ENCODE data around the gene OR52N5.

Gene OR52N5

GRCh38 chr11:5808500-5809121 lies 25.5 kb upstream of the OR52N5 start, which contains the start of gene OR52N2:
Gene OR52N2 (plus strand): TSS chr11:5808924. CDS start chr11:5820336, 11,412 bp downstream.
- TF ChIP-seq CTCF (IDR thresholded peaks at IDR 0.05; ENCODE audit: insufficient read depth, low read length, poor library complexity, severe bottlenecking) = peak; percentile 86
- no peak for TF ChIP-seq EZH2phosphoT487 (conservative IDR thresholded peaks at IDR 0.05; ENCODE audit: low read length)
- Histone ChIP-seq H3K9me3 (ENCODE audit: insufficient read depth, low read length) (no peaks in the 10 kb centered on the region), H2AFZ (ENCODE audit: low read depth, low read length, severe bottlenecking) (no peak within 1 kb of the TSS), H3K9ac (ENCODE audit: low read length) (no peak within 1 kb of the TSS), H3K27ac (ENCODE audit: low read depth, low read length) (no peak within 1 kb of the TSS), H3K27me3 (ENCODE audit: low read length) (no peaks in the 10 kb centered on the region), H3K4me3 (ENCODE audit: insufficient read depth, low read length, poor library complexity, severe bottlenecking) (no peak within 1 kb of the TSS), H4K20me1 (ENCODE audit: low read depth, low read length) (no peaks in the 10 kb centered on the region), H3F3A (ENCODE audit: insufficient read depth) (no peaks in the 10 kb centered on the region), H3K4me2 (ENCODE audit: low read depth, low read length, poor library complexity, severe bottlenecking) (no peak within 1 kb of the TSS), H3K79me2 (ENCODE audit: insufficient read depth, low read length) (no peaks in the 10 kb centered on the region), H3K36me3 (ENCODE audit: low read length) (no peaks in the 10 kb centered on the region), H3K9me2 (replicated peaks; ENCODE audit: insufficient read depth, low read length) (no peaks in the 10 kb centered on the region)

GRCh38 chr11:5807580-5807979 lies 24.4 kb upstream of the OR52N5 start:
- H3F3A ChIP-seq (ENCODE audit: insufficient read depth) = no peaks in the 10 kb centered on the region
- no peaks in the 10 kb centered on the region for H4K20me1 ChIP-seq (ENCODE audit: low read depth, low read length)
- no peak overlapping the region for H3K4me3 ChIP-seq (ENCODE audit: insufficient read depth, low read length, poor library complexity, severe bottlenecking)
- H2AFZ ChIP-seq (ENCODE audit: low read depth, low read length, severe bottlenecking) = no peak overlapping the region
- no peaks in the 10 kb centered on the region for H3K79me2 ChIP-seq (ENCODE audit: insufficient read depth, low read length)
- H3K4me2 ChIP-seq (ENCODE audit: low read depth, low read length, poor library complexity, severe bottlenecking) = no peak overlapping the region
- H3K9me2 ChIP-seq (replicated peaks; ENCODE audit: insufficient read depth, low read length) = no peaks in the 10 kb centered on the region
- no peak overlapping the region for H3K9ac ChIP-seq (ENCODE audit: low read length)
- H3K27ac ChIP-seq (ENCODE audit: low read depth, low read length) = no peak overlapping the region
- H3K27me3 ChIP-seq (ENCODE audit: low read length) = no peaks in the 10 kb centered on the region
- no peaks in the 10 kb centered on the region for H3K9me3 ChIP-seq (ENCODE audit: insufficient read depth, low read length)
- no peaks in the 10 kb centered on the region for H3K36me3 ChIP-seq (ENCODE audit: low read length)
- no peak for TF ChIP-seq EZH2phosphoT487 (conservative IDR thresholded peaks at IDR 0.05; ENCODE audit: low read length)
- TF ChIP-seq CTCF (IDR thresholded peaks at IDR 0.05; ENCODE audit: insufficient read depth, low read length, poor library complexity, severe bottlenecking) = no peak

- Histone ChIP-seq H3K36me3 (ENCODE audit: low read length) (no peaks in the 10 kb centered on the region), H4K20me1 (ENCODE audit: low read depth, low read length) (no peaks in the 10 kb centered on the region), H3K27ac (ENCODE audit: low read depth, low read length) (no peak overlapping the region), H3K79me2 (ENCODE audit: insufficient read depth, low read length) (no peaks in the 10 kb centered on the region), H3K9me2 (replicated peaks; ENCODE audit: insufficient read depth, low read length) (no peaks in the 10 kb centered on the region), H3K9me3 (ENCODE audit: insufficient read depth, low read length) (no peaks in the 10 kb centered on the region), H3F3A (ENCODE audit: insufficient read depth) (no peaks in the 10 kb centered on the region), H3K9ac (ENCODE audit: low read length) (no peak overlapping the region), H3K4me2 (ENCODE audit: low read depth, low read length, poor library complexity, severe bottlenecking) (no peak overlapping the region), H3K4me3 (ENCODE audit: insufficient read depth, low read length, poor library complexity, severe bottlenecking) (no peak overlapping the region), H2AFZ (ENCODE audit: low read depth, low read length, severe bottlenecking) (no peak overlapping the region), H3K27me3 (ENCODE audit: low read length) (no peaks in the 10 kb centered on the region)
- TF ChIP-seq EZH2phosphoT487 (conservative IDR thresholded peaks at IDR 0.05; ENCODE audit: low read length) (no peak), CTCF (IDR thresholded peaks at IDR 0.05; ENCODE audit: insufficient read depth, low read length, poor library complexity, severe bottlenecking) (no peak)
Measured at GRCh38 chr11:5803982-5804381, 20.8 kb upstream of the OR52N5 start.
